HTERT RPE-1 (cell line): Measurements from ENCODE around the gene MAP3K4.

ENCODE experiments used
- in situ Hi-C: fragments of 300-500 bp; cut with MboI; formaldehyde crosslinking; loops from 4 replicates; pipeline ENCODE4 v1.14.3; 2020; ENCODE audit warnings: low sequenced_read_pairs

MAP3K4 gene

GRCh38 chr6:161163466-161164181, 172.1 kb downstream of the MAP3K4 start:
- in situ Hi-C loops = no loop called here

- in situ Hi-C loops = no loop called here
Observed at GRCh38 chr6:161164182-161164625, 172.6 kb downstream of the MAP3K4 start.

GRCh38 chr6:161166176-161166575, 174.6 kb downstream of the MAP3K4 start:
- in situ Hi-C loops = no loop called here

- in situ Hi-C loops = no loop called here
Observed at GRCh38 chr6:161166677-161167076, 175.1 kb downstream of the MAP3K4 start.
